SU-DHL-6 (cell line): ENCODE data around the gene ZMPSTE24.

Experiments
- H2AFZ ChIP-seq: fragments of 200-600 bp; sonication (generic); 2 replicates; pipeline ENCODE4 v1.6.1; 2014; ENCODE audit warnings: low read depth, mild to moderate bottlenecking, moderate library complexity, mixed read lengths, antibody characterized with exemption, low read length; ENCODE audit not compliant: severe bottlenecking
- H3F3A ChIP-seq: fragments of 200-600 bp; shearing (Covaris generic); 2 replicates; pipeline ENCODE4 v1.6.0; 2016; ENCODE audit warnings: antibody characterized with exemption, mild to moderate bottlenecking; ENCODE audit not compliant: insufficient read depth
- H3K27ac ChIP-seq: fragments of 200-600 bp; sonication (generic); 2 replicates; pipeline ENCODE4 v1.5.1; 2016; ENCODE audit warnings: low read depth, mild to moderate bottlenecking, low read length, moderate library complexity, mixed read lengths
- H3K27me3 ChIP-seq: fragments of 200-600 bp; sonication (generic), shearing (Covaris generic); 2 replicates; pipeline ENCODE4 v1.6.0; 2014; ENCODE audit warnings: mild to moderate bottlenecking, low read length
- H3K36me3 ChIP-seq: fragments of 200-600 bp; sonication (generic); 2 replicates; pipeline ENCODE4 v1.6.1; 2014; ENCODE audit warnings: mild to moderate bottlenecking, low read length, mixed read lengths
- H3K4me2 ChIP-seq: fragments of 300-600, 200-600 bp; shearing (Covaris generic), sonication (generic); 2 replicates; pipeline ENCODE4 v1.6.0; 2014; ENCODE audit warnings: low read length, low read depth, mild to moderate bottlenecking; ENCODE audit not compliant: poor library complexity, severe bottlenecking
- H3K4me3 ChIP-seq: fragments of 200-600 bp; sonication (generic); 2 replicates; pipeline ENCODE4 v1.5.1; 2014; ENCODE audit warnings: antibody characterized with exemption, low read length, mild to moderate bottlenecking, mixed read lengths; ENCODE audit not compliant: insufficient read depth, poor library complexity, severe bottlenecking
- H3K79me2 ChIP-seq: fragments of 200-600 bp; sonication (generic); 2 replicates; pipeline ENCODE4 v1.6.1; 2014; ENCODE audit warnings: mild to moderate bottlenecking, low read length, moderate library complexity; ENCODE audit not compliant: insufficient read depth
- H3K9ac ChIP-seq: fragments of 200-600 bp; sonication (generic); 2 replicates; pipeline ENCODE4 v1.7.0; 2014; ENCODE audit warnings: mild to moderate bottlenecking, low read length
- H3K9me2 ChIP-seq: fragments of 200-600 bp; sonication (generic); replicated peaks from 2 replicates; pipeline ENCODE4 v1.6.1; 2014; ENCODE audit warnings: low read length; ENCODE audit not compliant: insufficient read depth
- H3K9me3 ChIP-seq: fragments of 200-600 bp; sonication (generic); 2 replicates; pipeline ENCODE4 v1.6.1; 2014; ENCODE audit warnings: low read length, mixed read lengths; ENCODE audit not compliant: insufficient read depth
- H4K20me1 ChIP-seq: fragments of 200-600 bp; sonication (generic); 2 replicates; pipeline ENCODE4 v1.6.1; 2014; ENCODE audit warnings: low read depth, mild to moderate bottlenecking, antibody characterized with exemption, low read length, moderate library complexity, mixed read lengths
- EZH2phosphoT487 ChIP-seq: fragments of 200-600 bp; sonication (generic), shearing (Covaris generic); conservative IDR thresholded peaks from 2 replicates; pipeline ENCODE4 v1.6.1; 2018; ENCODE audit warnings: mild to moderate bottlenecking, antibody characterized with exemption, low read length, moderate library complexity, mixed read lengths
- TF ChIP-seq, protein P1 (sequence below): fragments of 200-600 bp; sonication (generic); IDR thresholded peaks from one replicate; pipeline ENCODE4 v1.5.1; 2017; ENCODE audit warnings: antibody characterized with exemption, mild to moderate bottlenecking, low read length, moderate library complexity; ENCODE audit not compliant: insufficient read depth, poor library complexity, severe bottlenecking

The ZMPSTE24 gene

GRCh38 chr1:40247655-40248054 is 10.4 kb upstream of the ZMPSTE24 start, which contains the start of gene TMCO2:
Gene TMCO2 (plus strand): TSS chr1:40247937. CDS start chr1:40247994, 57 bp downstream.
- Histone ChIP-seq H3K9me3 (no peaks in the 10 kb centered on the region), H3K4me2 (no peak within 1 kb of the TSS), H3K4me3 (no peak within 1 kb of the TSS), H4K20me1 (no peaks in the 10 kb centered on the region), H3K9ac (no peak within 1 kb of the TSS), H3K79me2 (no peaks in the 10 kb centered on the region), H3F3A (peaks cover 11% of the 10 kb centered on the region; the same call in 1 of the 2 replicates), H3K36me3 (no peaks in the 10 kb centered on the region), H3K27me3 (no peaks in the 10 kb centered on the region), H3K9me2 (no peaks in the 10 kb centered on the region), H2AFZ (no peak within 1 kb of the TSS), H3K27ac (no peak within 1 kb of the TSS)
- no peak for TF ChIP-seq EZH2phosphoT487
- TF ChIP-seq, protein P1, sequence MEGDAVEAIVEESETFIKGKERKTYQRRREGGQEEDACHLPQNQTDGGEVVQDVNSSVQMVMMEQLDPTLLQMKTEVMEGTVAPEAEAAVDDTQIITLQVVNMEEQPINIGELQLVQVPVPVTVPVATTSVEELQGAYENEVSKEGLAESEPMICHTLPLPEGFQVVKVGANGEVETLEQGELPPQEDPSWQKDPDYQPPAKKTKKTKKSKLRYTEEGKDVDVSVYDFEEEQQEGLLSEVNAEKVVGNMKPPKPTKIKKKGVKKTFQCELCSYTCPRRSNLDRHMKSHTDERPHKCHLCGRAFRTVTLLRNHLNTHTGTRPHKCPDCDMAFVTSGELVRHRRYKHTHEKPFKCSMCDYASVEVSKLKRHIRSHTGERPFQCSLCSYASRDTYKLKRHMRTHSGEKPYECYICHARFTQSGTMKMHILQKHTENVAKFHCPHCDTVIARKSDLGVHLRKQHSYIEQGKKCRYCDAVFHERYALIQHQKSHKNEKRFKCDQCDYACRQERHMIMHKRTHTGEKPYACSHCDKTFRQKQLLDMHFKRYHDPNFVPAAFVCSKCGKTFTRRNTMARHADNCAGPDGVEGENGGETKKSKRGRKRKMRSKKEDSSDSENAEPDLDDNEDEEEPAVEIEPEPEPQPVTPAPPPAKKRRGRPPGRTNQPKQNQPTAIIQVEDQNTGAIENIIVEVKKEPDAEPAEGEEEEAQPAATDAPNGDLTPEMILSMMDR, result no peak

DNA sequence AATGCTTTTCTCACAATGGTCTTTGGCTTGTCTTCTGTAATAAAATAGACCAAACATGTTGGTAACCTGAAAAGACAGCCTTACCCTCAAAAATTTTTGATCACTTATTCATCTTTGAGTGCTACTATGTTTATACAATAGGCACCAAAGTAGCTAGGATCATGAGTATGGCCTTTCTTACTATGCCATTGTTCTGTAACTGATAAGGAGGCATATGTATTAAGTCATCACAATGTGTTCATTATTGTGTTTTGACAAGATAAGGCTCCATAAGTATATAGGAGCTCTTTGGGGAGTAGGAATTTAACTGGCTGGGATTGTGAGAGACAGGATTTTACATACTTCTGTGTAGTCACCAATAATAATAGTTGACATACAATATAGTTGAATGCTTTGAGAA is 9.6 kb upstream of the ZMPSTE24 start:
- Histone ChIP-seq H4K20me1 (no peaks in the 10 kb centered on the region), H3K4me2 (no peak overlapping the region), H3K9ac (no peak overlapping the region), H3K27me3 (no peaks in the 10 kb centered on the region), H3K36me3 (no peaks in the 10 kb centered on the region), H2AFZ (no peak overlapping the region), H3K9me3 (no peaks in the 10 kb centered on the region), H3K79me2 (no peaks in the 10 kb centered on the region), H3K9me2 (no peaks in the 10 kb centered on the region), H3K4me3 (no peak overlapping the region), H3F3A (peaks cover 9% of the 10 kb centered on the region; the same call in 1 of the 2 replicates), H3K27ac (no peak overlapping the region)
- TF ChIP-seq, protein P1, result no peak
- TF ChIP-seq EZH2phosphoT487, result no peak

- H3K4me2 ChIP-seq, result no peak overlapping the region
- no peak overlapping the region for H2AFZ ChIP-seq
- H3K4me3 ChIP-seq, result no peak overlapping the region
- no peaks in the 10 kb centered on the region for H3K9me2 ChIP-seq
- no peaks in the 10 kb centered on the region for H4K20me1 ChIP-seq
- H3K36me3 ChIP-seq, result no peaks in the 10 kb centered on the region
- peaks cover 3% of the 10 kb centered on the region; the same call in 1 of the 2 replicates for H3K79me2 ChIP-seq
- no peaks in the 10 kb centered on the region for H3K27me3 ChIP-seq
- no peak for TF ChIP-seq EZH2phosphoT487
- TF ChIP-seq, protein P1, result no peak
- no peaks in the 10 kb centered on the region; the same call in 1 of the 2 replicates for H3F3A ChIP-seq
- H3K9ac ChIP-seq, result no peak overlapping the region
- H3K9me3 ChIP-seq, result no peaks in the 10 kb centered on the region
- H3K27ac ChIP-seq, result no peak overlapping the region
Measured at GRCh38 chr1:40251456-40251855, 6.6 kb upstream of the ZMPSTE24 start.
